ENCODE results near the gene VAV2.

The VAV2 gene

DNA sequence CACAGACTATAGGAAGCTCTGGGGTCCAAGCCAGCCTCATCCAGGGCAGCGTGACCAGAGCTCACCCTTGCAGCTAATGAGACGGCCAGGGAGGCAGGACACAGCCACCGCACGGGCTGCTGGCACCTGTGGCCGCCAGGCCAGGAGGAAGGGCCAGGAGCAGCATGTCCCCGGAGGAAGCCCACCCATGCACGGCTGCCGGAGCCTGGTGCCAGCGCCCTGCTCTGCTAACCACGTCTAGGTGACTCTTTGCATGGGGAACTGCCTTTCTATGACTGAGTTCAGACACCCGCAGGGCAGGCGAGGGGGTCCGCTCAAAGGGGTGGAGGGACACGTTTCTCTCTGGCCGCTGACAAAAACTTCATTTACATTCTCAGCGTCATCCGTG, 185.5 kb downstream of the VAV2 start:
- in situ Hi-C loops (cut with MboI; ENCODE audit: low sequenced_read_pairs) = no loop called here

DNA sequence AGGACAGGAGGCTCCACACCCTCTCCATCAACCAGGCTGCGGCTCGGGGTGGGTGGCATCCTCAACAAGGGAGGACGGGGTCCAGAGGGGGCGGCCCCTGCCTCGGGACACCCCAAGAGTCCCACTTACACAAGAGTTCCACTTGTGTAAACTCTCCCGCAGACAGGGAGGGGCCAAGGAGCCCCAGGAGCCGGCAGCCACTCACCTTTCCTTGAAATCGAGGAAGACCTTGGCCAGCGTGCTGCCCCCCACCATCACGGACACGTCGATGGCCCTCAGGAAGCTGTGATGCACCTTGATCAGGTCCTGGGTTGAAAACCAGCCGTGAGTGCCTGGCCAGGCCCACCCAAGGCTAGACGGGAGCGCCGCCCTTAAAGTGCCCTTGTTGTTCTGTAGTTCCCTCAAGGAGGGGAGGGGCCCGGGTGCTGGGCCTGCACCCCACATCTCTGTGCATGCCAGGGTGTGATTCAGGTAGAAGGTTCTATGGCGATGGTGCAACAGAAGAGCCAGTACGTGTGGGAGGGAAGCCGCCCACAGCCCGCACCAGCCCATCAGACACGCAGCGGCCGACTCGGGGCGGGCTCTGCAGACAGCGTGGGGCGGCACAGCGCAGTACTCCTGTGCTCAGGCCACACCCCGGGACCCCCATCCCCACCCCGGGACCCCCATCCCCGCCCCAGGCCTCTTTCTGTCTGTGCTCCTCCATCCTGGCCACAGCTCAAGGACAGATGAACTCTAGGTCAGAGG, 186.1 kb downstream of the VAV2 start:
- in situ Hi-C loops (cut with MboI; ENCODE audit: low sequenced_read_pairs) = no loop called here

DNA sequence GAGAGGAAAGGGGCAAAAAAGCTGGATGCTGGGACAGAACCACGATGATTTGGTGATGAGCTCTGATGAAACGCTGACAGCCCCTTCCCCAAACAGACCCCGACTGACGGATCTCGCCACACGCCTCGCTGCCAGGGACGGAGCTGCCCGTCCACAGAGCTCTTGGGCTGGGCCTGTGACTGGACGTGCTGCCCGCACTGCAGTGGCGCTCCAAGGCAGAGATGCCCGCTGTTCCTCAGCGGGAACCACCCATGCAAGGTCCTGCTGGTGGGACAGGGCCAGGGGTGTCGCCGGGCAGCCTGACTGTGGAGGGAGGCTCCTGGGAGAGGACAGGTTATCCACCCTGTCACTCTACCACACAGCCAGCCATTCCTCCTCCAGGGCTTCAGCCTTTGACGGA, 187.9 kb downstream of the VAV2 start:
- in situ Hi-C loops (cut with MboI; ENCODE audit: low sequenced_read_pairs) = no loop called here

DNA sequence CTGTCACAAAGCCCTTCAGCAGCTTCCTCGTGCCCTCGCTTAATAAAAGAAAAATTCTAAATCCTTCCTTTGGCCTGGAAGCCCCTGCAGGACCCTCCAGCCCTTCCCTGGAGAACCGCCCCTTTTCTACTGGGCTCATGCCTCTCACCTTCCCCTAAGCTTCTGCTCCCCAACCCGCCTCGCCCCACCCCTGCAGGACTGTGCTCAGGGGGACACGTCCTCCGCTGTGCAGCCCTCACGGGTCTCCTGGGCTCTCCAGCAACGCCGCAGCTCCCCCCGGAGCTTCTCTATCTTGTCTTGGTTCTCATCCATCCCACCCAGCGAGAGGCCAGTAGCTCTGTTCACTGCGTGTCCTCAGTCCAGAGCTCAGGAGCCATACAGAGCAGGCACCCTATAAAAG, 188.4 kb downstream of the VAV2 start:
- in situ Hi-C loops (cut with MboI; ENCODE audit: low sequenced_read_pairs) = no loop called here

DNA sequence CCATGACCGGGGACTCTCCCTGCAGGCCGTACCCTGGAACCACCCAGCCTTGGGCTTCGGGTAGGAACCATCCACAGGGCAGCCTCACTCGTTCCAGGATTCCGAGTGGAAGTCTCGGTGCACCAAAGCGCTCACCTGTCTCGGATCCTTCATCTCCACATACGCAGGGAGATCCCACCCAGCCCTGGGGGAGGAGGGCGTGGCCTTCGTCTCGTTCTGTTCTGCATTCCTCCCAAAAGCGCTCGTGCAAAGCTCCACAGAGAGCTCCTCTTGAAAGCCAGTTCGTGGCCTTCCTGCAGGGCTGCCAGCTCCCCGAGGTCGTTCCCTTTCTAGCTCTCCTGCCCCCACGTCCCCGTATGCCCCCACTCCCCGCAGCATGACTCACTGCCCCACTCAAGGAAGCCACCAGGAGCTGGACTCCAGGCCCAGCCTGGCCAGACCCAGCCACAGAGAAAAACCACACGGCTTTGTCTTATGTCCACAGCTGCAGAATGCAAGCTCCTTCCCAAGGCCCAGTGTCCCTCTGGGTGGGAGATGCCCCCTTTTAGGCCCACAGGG, 189.0 kb downstream of the VAV2 start:
- in situ Hi-C loops (cut with MboI; ENCODE audit: low sequenced_read_pairs) = no loop called here

DNA sequence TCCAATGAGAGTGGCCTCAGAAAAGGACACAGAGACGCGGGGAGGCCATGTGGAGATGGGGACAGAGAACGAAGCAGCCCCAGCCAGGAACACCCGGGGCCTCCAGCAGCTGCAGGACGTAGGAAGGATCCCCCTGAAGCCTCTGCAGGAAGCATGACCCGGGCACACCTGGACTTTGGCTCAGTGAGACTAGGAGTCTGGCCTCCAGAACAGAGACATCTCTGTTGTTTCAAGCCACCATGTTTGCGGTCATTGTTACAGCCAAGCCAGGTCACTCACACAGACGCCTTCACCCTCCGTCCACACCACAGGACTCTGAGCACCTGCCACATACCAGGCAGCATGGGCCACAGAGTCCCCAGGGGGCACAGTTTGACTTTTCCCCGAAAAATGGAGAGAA, 190.4 kb downstream of the VAV2 start:
- in situ Hi-C loops (cut with MboI; ENCODE audit: low sequenced_read_pairs) = no loop called here

DNA sequence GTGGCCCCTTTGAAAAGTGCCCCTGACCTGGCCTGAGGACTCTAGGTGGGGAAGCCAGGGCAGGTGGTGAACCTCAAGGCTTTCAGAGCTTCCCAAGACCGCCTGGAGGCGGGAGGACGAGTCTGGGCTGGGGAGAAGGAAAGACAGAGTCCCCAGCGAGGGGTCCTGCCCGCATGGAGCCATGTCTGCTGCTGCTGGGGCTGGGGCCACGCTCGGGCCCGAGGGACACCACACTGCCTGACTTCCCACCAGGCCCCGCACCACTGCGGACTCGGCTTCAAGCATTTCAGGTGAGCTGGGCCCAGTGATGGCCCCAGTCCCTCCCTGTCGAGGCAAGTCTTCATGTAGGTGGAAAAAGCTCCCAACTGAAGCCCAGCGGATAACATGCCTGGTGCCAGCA, 191.9 kb downstream of the VAV2 start:
- in situ Hi-C loops (cut with MboI; ENCODE audit: low sequenced_read_pairs) = no loop called here

DNA sequence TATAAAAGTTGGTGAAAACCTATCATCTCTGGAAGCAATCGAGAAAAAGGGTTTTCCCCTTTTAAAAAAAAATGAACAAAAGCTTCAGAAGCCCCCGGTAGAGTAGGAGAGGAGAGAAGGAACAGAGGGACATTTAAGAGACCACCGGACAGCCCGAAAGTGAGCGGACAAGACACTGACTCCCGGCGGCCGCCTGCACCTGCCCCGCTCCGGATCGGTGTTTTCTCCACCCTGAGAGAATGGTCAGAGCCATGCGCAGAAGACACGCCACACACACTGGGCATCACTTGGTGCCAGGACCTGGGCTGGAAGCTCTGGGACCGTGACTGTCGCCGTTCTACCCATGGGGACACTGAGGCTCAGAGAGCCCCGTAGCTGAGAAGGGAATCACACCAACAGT, 192.4 kb downstream of the VAV2 start:
- in situ Hi-C loops (cut with MboI; ENCODE audit: low sequenced_read_pairs) = loop anchor here (25.0 kb wide), 1 partner anchor 288 kb away; no protein-coding TSS in a partner anchor

DNA sequence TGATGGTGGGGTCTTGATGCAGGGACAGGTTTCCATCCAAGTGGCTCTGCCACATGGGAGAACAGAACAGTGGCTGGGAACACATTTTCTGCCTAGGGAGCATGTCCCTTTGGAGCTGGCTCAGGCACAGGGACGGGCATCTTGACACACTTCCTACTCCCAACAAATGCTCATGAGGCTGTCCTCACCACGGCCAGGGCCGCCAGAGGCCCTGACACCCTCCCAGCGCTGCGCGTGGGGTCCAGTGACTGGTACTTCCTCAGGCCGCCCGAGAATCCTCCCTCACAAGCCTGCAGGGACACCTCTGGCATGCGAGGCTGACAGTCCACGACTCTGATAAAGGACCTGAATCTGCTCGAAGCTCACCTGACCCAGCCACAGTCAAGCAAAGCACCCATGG, 193.0 kb downstream of the VAV2 start:
- in situ Hi-C loops (cut with MboI; ENCODE audit: low sequenced_read_pairs) = loop anchor here (25.0 kb wide), 1 partner anchor 288 kb away; no protein-coding TSS in a partner anchor

DNA sequence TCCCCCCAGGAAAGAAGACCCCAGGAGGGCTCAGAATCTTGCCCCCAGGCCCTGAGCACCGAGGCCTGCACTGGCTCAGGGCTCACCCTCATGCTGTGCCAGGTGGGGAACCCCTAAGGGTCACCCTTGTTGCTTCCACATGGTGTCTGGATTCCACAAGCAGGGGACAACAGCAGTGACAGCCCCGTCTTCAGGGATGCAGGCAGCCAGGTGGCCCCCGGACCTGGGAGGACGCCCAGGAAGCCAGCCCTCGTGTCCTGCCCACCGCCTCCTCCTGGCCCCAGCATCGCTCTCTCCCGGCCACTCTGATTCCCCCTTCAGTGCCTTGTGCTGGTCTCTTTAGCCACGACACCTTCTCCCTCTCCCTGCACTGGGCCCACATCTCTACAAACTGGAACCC, 194.0 kb downstream of the VAV2 start:
- in situ Hi-C loops (cut with MboI; ENCODE audit: low sequenced_read_pairs) = loop anchor here (25.0 kb wide), 1 partner anchor 289 kb away; no protein-coding TSS in a partner anchor

DNA sequence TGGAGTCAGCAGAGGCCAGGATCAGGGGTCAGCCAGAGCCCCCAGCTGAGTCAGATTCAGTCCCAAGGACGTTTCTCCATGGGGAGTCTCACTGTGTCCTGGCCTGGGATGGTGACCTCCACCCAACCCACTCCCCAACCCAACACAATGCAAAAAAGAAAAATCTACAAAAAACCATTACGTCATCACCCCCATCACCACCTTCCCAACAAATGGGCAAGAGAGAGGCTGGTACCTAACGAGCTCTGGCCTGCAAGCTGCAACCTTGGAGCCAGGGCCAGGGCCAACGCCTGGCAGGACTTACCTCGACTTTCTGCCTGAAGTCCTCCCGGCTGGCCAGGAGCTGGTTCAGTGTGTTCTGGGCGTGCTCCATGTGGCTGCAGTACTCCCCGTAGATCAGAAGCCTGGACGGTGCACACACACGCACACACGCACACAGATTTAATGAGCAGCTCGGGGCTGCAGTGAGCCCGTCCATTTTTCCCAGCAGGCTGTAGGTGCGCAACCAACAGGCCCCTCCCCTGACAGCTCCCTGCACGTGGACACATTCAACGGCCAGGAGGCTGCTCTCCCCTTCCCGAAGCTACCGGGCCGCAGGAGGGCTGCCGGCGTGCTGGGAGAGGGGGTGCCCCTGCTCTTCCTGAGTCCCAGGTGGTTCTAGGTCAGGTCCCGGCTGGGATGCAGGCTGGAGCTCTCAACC, 194.6 kb downstream of the VAV2 start:
- in situ Hi-C loops (cut with MboI; ENCODE audit: low sequenced_read_pairs) = loop anchor here (25.0 kb wide), 1 partner anchor 290 kb away; no protein-coding TSS in a partner anchor

DNA sequence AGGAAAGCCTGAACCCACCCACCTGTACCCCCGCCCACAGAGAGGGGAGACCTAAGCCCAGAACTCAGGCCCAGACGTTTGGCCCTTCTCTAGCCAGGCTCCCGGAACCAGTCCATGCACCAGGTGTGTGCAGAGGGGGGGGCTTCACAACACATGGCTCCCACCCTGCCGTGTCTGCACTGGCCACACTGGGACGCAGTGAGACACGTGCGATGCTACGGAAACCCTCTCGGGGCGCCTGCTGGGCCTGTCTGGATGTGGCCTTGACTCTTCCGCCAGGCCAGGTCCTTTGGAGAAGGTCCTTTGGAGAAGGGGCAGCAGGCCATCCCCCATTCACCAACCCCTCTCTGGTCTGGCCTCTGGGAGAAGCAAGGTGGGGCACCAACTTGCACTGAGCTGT, 195.6 kb downstream of the VAV2 start:
- in situ Hi-C loops (cut with MboI; ENCODE audit: low sequenced_read_pairs) = loop anchor here (25.0 kb wide), 1 partner anchor 291 kb away; no protein-coding TSS in a partner anchor

DNA sequence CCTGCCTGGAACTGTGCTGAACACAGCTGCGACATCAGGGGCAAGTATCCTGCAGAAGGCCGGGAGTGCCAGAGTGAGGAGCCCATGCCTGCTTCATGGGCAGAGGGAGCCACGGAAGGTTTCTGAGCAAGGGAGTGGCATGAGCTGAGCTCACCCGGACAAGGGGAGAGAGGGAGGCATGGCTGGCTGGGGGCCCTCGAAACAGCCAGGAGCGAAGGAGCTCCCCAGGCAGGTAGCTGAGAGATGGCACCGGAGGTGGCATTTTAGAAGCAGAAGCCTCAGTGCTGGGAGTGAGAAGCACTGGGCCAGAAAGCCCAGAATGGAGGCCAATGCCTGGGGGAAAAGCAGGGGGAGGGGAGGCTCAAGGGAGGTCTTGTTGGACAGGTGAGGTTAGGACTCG, 197.1 kb downstream of the VAV2 start:
- in situ Hi-C loops (cut with MboI; ENCODE audit: low sequenced_read_pairs) = loop anchor here (25.0 kb wide), 1 partner anchor 292 kb away; no protein-coding TSS in a partner anchor

DNA sequence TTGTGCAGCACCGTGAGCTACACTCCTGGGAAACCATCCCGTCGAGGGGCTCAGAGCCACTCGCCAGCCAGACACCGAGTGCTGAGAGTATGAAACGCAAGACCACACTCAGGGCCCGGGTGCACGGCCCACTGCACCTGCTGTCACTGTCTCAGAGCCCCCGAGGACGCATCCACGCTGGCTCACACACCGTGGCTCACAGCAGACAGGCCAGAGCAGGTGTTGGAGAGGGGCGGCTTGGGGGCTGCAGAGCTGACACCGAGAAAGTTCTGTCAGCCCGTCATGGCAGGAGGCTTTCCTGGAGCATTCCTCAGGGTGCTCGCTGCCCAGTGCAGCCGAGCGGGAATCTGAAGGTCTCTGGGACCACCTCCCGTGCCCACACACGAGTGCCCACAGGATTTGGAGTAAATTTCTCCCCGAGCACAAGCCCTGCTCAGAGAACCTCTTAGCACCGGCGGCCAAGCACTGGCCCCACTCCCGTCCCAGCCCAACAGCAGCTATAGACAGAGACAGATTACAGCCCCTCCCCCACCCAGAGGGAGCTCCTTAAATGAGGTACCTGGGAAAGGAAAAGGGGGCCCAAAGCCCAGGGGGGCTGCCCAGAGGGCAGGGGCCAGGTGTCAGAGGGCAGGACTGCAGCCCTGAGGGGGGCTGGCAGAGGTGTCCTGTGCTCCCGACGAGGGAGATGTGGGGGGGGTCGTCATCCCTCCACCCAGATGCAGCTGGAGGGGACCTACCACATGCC, 197.9 kb downstream of the VAV2 start:
- in situ Hi-C loops (cut with MboI; ENCODE audit: low sequenced_read_pairs) = loop anchor here (5.0 to 25.0 kb wide), 2 partner anchors 193 to 293 kb away; no protein-coding TSS in a partner anchor

DNA sequence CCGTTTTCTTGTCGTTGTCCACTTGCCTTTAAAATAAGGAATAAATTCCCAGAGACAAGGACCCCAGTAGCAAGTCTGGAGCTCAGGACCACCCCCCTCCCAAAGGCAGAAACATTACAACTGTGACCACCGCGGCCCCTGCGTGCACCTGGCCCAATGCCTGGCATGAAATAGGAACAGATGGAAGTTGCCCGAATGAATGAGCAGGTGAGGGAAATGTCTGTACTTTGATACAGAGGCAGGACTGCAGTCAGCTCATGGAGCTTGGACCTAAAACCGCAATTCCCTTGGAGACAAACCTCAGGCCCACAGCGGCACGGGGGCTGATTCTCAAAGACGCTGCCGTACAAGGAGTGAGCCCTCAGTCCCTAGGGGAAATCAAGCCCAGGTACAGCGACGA, 198.7 kb downstream of the VAV2 start:
- in situ Hi-C loops (cut with MboI; ENCODE audit: low sequenced_read_pairs) = loop anchor here (5.0 to 25.0 kb wide), 2 partner anchors 194 to 294 kb away; no protein-coding TSS in a partner anchor

DNA sequence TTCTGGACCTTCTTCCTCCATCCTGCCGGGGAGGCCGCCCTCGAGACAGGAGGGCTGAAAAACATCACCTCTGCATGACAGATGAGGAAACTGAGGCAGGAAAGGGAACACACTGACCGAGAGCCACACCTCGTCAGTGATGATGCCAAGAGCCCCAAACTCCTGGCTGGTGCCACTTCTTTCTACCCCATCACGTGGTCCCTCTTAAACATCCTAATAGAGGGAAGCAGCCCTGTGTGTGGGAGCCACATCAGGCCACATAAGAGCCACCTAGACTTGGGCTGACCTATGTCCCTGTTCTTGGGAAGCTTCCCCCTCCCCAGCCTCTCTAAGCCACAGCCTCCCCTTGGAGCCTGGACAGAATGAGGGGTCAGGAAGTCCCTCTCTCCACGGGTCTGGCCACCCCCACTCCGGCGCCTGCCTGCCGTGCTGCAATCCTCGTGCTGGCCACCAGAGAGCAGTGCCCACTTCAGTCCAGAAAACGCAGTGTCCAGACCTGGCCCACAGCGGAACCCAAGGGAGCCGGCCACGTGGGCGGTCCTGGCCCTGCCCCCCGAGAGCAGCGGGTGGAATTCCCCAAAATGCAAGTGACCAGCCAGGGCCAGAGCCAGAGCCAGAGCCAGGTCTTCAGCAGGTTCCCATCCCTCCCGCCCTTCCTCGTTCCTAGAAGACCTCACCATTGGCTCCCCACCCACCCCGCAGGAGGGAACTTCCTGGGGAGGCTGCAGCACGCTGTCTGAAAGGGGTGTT, 199.2 kb downstream of the VAV2 start:
- in situ Hi-C loops (cut with MboI; ENCODE audit: low sequenced_read_pairs) = loop anchor here (5.0 to 25.0 kb wide), 2 partner anchors 194 to 294 kb away; no protein-coding TSS in a partner anchor

DNA sequence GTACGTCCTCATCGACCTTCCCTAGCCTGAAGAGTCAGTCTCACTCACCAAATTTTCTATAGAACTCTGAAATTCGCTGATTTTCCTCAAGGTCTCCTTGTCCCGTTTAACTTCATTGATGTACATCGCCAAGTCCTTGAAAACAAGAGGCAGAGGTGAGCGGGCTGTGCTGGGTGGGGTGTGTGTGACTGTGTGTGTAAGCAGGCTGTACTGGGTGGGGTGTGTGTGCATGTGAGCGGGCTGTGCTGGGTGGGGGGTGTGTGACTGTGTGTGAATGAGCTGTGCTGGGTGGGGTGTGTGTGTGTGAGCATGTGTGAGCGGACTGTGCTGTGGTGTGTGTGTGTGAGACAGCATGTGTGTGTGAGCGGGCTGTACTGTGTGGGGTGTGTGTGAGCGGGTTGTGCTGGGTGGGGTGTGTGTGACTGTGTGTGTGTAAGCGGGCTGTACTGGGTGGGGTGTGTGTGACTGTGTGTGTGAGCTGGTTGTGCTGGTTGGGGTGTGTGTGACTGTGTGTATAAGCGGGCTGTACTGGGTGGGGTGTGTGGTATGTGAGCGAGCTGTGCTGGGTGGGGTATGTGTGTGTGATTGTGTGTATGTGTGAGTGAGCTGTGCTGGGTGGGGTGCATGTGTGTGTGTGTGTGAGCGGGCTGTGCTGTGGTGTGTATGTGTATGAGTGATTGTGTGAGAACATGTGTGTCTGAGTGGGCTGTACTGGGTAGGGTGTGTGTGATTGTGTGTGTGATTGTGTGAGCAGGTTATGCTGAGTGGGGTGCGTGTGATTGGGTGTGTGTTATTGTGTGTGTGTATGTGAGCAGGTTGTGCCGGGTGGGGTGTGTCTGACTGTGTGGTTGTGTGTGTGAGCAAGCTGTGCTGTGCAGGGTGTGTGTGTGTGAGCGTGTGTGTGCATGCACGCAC, 200.1 kb downstream of the VAV2 start:
- in situ Hi-C loops (cut with MboI; ENCODE audit: low sequenced_read_pairs) = loop anchor here (5.0 to 25.0 kb wide), 2 partner anchors 195 to 295 kb away; no protein-coding TSS in a partner anchor

DNA sequence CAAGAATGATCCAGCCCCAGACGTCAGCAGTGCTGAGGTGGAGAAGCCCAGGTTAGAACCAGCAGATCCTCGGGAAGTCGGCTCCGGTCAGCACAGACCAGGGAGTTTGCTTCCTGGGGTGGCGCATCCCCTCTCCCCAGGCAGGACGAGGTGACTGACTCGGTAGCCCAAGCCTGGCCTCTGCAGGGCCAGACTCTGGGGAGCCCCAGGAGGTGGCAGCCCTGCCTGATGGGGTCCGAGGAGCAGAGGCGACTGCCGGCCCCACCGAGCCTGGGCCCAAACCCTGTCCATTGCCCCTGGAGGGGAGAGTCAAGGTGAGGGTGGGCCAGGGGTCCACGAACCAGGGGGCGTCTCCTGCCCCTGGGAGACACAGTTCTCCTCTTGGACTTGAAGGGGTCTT, 201.1 kb downstream of the VAV2 start:
- in situ Hi-C loops (cut with MboI; ENCODE audit: low sequenced_read_pairs) = loop anchor here (5.0 to 25.0 kb wide), 2 partner anchors 196 to 296 kb away; no protein-coding TSS in a partner anchor

DNA sequence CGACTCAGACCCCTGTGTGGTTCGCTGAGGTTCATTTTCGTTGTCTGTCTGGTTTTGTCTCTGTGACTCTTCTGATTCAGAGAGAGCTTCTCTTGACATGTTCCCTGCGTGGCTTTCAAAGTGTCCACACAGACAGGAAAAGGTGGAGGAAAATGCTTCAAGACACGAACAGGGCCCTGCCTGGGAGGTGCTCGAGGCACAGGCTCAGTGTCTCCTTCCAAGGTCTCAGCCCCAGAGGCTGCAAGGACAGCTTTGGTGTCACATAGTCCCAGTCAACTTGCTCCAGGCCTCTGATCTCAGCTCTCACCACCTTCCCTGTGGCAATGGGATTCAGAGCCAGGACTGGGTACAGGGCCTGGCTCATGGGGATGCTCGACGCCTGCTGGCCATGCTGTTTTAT, 202.3 kb downstream of the VAV2 start:
- in situ Hi-C loops (cut with MboI; ENCODE audit: low sequenced_read_pairs) = loop anchor here (5.0 to 25.0 kb wide), 2 partner anchors 198 to 298 kb away; no protein-coding TSS in a partner anchor
